A204.1 (cell line): ENCODE results near the gene RBM26.

Experiments
- FAIRE-seq: peaks from 2 replicates; lab custom pipeline; 2012; peaks lifted over from hg19 to GRCh38; lab: Jason Lieb, UNC

RBM26 gene

DNA sequence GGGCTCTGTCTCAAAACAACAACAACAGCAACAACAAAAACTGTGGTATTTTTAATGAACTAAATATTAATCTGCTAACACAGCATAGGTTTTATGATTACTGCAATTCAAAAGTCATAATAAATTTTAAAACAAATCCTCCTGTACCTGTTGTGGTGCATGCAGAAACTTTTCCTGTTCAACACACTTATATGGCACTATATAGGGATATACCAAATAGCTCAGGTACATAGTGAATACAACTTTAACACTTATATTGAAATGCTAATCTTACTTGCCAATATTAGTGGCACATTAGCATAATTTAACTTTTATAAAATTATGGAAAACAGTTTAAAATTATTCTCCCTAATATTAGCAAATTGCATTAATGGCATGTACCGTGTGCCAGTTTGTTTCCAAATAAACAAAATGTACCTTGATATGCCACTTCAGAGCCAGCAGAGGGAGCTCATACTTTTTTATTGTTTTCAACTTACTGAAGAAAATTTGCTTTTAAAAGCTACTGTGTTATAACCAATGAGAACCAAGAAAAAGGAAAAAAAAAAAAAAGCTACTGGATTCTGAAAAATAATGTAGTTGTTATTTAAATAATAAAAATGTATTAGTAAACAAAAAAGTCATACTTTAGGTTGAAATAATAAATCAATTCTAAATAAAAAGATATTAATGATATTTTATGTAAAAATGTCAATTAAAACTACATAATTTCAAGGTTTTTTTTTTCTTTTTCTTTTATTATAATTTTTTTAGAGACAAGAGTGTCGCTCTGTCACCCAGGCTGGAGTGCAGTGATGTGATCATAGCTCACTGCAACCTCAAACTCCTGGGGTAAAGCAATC is 18.0 kb upstream of the RBM26 start:
- FAIRE-seq, result peak; percentile 98

DNA sequence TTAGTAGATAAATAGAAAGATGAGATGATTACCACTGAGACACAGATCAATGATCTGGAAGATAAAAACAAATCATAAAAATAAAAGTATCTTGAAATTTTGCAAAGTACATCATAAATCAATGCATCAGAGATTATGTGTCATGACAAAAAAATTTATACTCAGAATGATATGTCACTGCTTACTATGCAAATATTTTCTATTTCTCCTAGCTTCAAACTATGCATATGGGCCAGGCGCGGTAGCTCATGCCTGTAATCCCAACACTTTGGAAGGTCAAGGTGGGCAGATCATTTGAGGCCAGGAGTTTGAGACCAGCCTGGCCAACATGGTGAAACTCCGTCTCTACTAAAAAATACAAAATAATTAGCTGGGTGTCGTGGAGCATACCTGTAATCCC is 17.3 kb upstream of the RBM26 start:
- no peak for FAIRE-seq

DNA sequence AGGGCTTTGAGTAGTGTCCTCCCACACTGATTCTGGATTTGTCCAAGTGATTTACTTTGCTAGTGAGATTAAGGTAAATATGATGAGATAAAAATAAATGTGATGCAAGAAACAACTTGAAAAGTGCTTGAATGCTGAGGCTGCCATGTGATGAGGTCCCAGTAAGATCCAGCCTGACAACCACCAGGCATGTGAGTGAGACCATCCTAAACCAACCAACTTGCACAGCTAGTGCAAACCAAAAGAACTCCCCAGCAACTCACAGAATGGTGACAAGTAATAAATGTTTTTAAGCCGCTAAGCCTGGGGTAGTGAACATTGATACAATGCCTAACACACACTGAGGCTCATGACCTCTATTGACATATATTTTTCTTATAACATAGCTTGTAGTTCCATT is 13.3 kb upstream of the RBM26 start:
- no peak for FAIRE-seq

DNA sequence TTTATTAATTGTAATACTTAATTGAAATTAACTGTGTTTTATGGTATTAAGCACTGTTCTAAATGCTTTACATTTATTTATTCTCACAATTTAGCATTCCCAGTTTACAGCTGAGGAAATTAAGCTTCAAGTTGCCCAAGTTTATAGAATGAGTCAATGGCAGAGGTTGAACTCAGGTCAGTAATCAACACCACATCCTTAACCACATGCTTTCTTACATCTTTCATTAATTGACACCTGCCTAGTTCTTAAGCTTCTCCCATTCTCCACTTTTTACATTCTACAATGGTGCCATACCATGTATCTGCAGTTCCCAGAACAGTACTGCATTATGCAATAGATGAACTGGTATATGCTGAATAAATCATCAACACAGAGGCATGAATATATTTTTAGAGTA is 11.7 kb upstream of the RBM26 start:
- no peak for FAIRE-seq

- no peak for FAIRE-seq
Observed at GRCh38 chr13:79413521-79413920, 7.5 kb upstream of the RBM26 start.

GRCh38 chr13:79409828-79410227 is 3.8 kb upstream of the RBM26 start:
- FAIRE-seq, result no peak

GRCh38 chr13:79407349-79407979 is 1.4 kb upstream of the RBM26 start:
- FAIRE-seq, result no peak

- no peak for FAIRE-seq
Observed at GRCh38 chr13:79406597-79406908, 498 bp upstream of the RBM26 start.

GRCh38 chr13:79405501-79405830 is 589 bp downstream of the RBM26 start:
- FAIRE-seq, result no peak

- FAIRE-seq, result no peak
Observed at GRCh38 chr13:79404985-79405384, 1.1 kb downstream of the RBM26 start.

DNA sequence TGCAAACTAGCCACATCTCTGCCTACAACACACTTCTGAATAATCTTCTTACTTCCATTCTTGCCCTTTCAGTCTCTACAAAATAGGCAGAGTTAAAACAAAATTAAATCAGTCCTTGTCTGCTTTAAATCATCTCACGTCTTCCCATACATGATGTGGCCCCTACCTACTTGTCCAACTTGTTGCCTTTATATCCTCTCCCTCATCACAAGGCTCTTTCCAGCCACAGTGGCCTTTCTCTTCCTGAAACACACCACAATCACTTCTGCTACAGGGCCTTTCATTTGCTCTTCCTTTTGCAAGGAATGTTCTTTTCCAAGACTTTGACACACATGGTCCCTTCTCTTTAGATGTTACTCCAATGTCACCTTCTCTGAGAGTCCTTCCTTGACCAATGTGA is 1.7 kb downstream of the RBM26 start:
- FAIRE-seq, result no peak

GRCh38 chr13:79403113-79403512 is 2.9 kb downstream of the RBM26 start:
- FAIRE-seq, result no peak

GRCh38 chr13:79402679-79403078 is 3.4 kb downstream of the RBM26 start:
- no peak for FAIRE-seq

DNA sequence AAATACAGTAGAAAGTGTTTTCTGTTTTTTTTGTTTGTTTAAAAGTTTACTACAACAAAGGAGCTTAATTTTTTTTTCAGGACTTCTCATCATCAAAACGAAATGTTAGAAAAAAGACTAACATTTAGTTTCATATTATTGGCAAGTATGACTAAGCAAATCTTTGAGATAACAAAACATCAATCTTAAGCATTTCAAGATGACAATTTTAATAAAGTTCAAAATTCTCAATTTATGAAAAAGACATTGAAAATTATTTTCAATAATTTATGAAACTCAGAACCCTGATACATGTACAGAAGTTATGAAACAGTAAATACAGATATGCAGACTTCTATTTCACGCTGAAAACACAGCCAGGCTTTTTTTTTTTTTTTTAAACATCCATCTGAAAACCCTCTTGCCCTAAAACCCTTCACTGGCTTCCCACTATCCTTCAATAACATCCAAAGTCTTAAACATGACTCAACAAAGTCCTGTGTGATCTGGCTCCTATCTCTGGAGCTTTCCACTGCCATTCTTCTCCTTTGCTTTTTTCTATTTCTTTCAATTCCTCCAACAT is 3.9 kb downstream of the RBM26 start:
- peak; percentile 47 for FAIRE-seq

- no peak for FAIRE-seq
Observed at GRCh38 chr13:79401259-79402070, 4.6 kb downstream of the RBM26 start.

- FAIRE-seq, result no peak
Observed at GRCh38 chr13:79398915-79399314, 7.1 kb downstream of the RBM26 start.

GRCh38 chr13:79398127-79398526 is 7.9 kb downstream of the RBM26 start:
- FAIRE-seq, result no peak

- no peak for FAIRE-seq
Observed at GRCh38 chr13:79395881-79396280, 10.2 kb downstream of the RBM26 start.

DNA sequence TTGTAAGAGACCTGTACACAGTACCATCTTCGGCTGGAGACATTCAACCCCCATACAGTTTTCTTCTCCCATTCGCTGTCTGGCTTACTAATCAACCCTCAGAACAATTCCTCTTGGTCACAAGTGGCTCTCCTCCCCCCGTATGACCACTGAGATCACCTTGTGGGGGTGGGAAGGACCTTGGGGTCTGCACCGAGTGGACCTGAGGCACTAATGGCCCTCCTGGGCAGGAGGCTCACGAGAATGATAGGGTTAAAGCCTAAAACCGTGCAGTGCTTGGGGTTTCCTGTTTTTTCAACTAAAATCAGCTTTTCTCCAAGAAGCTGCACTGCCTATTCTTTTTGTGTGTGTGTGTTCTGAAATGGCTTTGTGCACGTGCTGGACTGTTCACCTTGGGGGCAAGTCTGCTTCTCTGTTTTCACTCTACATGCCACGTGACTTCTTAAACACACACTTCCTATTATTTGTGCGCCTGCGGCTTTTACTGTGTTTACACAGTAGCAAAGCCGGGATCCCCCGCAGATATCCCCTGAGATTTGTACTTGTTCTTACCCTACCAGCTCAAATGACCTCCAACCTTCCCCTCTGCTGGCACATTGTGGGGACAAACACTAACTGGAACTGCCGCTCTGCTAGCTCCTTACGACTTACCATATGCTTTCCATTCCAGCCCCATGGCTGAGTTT is 12.3 kb downstream of the RBM26 start:
- FAIRE-seq, result no peak

DNA sequence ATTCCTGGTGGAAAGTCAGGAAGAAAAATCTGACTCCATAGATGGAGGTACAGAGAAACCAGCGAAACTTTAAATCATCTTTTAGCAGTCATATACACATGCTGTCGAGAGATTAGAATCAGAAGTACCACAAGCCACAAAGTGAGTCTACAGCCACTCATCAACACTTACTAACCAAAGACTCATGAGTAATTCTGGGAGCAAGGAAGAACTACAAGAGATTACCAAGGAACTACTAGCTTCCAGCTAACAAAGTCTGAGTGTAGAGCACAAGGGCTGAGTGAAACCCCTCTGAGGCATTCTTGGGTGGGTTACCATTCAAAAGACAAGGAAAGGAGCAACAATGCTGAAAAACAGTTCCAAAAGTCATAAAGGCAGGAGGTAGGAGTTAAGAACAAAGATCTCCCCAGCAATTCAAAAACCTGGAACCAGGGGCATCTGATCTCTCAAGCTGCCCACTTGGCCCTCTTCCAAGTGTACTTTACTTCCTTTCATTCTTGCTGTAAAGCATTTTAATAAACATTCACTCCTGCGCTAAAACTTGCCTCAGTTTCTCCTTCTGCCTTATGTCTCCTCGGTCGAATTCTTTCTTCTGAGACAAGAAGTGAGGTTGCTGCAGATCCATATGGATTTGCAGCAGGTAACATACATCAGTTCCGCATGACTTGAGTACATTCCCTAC is 13.0 kb downstream of the RBM26 start:
- no peak for FAIRE-seq

- FAIRE-seq, result no peak
Observed at GRCh38 chr13:79389026-79389425, 17.0 kb downstream of the RBM26 start.

- FAIRE-seq, result no peak
Observed at GRCh38 chr13:79387853-79388252, 18.2 kb downstream of the RBM26 start.
